ENCODE results near the gene PCSK6. TPM values are rescaled to one million over a fixed set of nuclear protein-coding genes. Genes with fewer than 3 reads are reported as not detected.

PCSK6 gene
- total and polyA plus RNA-seq, 7 experiments from 2014 or later, result 0.12 to 3.0 (median 0.70) TPM; not detected in 1

- CTCF ChIA-PET, result no interaction called here
- H3K9me3 ChIP-seq (ENCODE audit: control insufficient read depth in 2 of 3, low read length in 3 of 3), result no peaks in the 10 kb centered on the region
These were observed 52.3 kb downstream of the PCSK6 start for GRCh38 chr15:101437209-101437608.

GRCh38 chr15:101436526-101436925 is 53.0 kb downstream of the PCSK6 start:
- H3K4me3 ChIP-seq (ENCODE audit: low read length), result no peak overlapping the region
- ATAC-seq (no peak), DNase-seq (peak in 1 of 9 donors; percentile 6)
- peaks cover 0 to 2% (median 0%) of the 10 kb centered on the region in 11 donors for H3K9me3 Mint-ChIP-seq
- no peaks in the 10 kb centered on the region for H3K27me3 ChIP-seq (ENCODE audit: control insufficient read depth in 2 of 2, insufficient read depth in 2 of 2, low read length in 2 of 2)
- H3K9me3 ChIP-seq (ENCODE audit: control insufficient read depth in 2 of 3, low read length in 3 of 3), result no peaks in the 10 kb centered on the region
- no peaks in the 10 kb centered on the region for H3K36me3 Mint-ChIP-seq
- ChIA-PET POLR2A (no interaction called here), CTCF (no interaction called here)
- intact Hi-C loops (cut with micrococcal nuclease), result no loop called here
- H3K4me1 Mint-ChIP-seq, result peaks cover 0 to 5% (median 1%) of the 10 kb centered on the region in 7 donors
- no peak overlapping the region for H3K27ac Mint-ChIP-seq
- no peak overlapping the region for H3K27ac ChIP-seq (ENCODE audit: low read depth, low read length)
- H3K36me3 ChIP-seq (ENCODE audit: control insufficient read depth in 2 of 3, insufficient read depth in 3 of 3, low read length in 3 of 3), result no peaks in the 10 kb centered on the region
- H3K4me1 ChIP-seq (ENCODE audit: control insufficient read depth in 2 of 2, insufficient read depth in 2 of 2, low read length in 2 of 2), result no peaks in the 10 kb centered on the region
- H3K27me3 Mint-ChIP-seq, result peaks cover 3 to 31% (median 14%) of the 10 kb centered on the region in 5 donors
- no peak overlapping the region for H3K4me3 Mint-ChIP-seq

More at GRCh38 chr15:101437209-101437608, 52.3 kb downstream of the PCSK6 start:
- peak in 1 of 9 donors; percentile 8 for DNase-seq
- peaks cover 0 to 2% (median 0%) of the 10 kb centered on the region in 11 donors for H3K9me3 Mint-ChIP-seq
- no peaks in the 10 kb centered on the region for H3K36me3 ChIP-seq (ENCODE audit: control insufficient read depth in 2 of 3, insufficient read depth in 3 of 3, low read length in 3 of 3)
- no peak overlapping the region for H3K27ac ChIP-seq (ENCODE audit: low read depth, low read length)
- H3K4me1 Mint-ChIP-seq, result peaks cover 0 to 10% (median 3%) of the 10 kb centered on the region in 7 donors
- H3K27me3 Mint-ChIP-seq, result peaks cover 3 to 31% (median 18%) of the 10 kb centered on the region in 5 donors
- H3K36me3 Mint-ChIP-seq, result no peaks in the 10 kb centered on the region
- no peak overlapping the region for H3K4me3 Mint-ChIP-seq
- no peaks in the 10 kb centered on the region for H3K27me3 ChIP-seq (ENCODE audit: control insufficient read depth in 2 of 2, insufficient read depth in 2 of 2, low read length in 2 of 2)
- H3K4me1 ChIP-seq (ENCODE audit: control insufficient read depth in 2 of 2, insufficient read depth in 2 of 2, low read length in 2 of 2), result no peaks in the 10 kb centered on the region
- H3K4me3 ChIP-seq (ENCODE audit: low read length), result no peak overlapping the region
- H3K27ac Mint-ChIP-seq, result no peak overlapping the region
- ATAC-seq, result no peak
- intact Hi-C loops (cut with micrococcal nuclease), result no loop called here
- POLR2A ChIA-PET, result no interaction called here

GRCh38 chr15:101435761-101436160 is 53.7 kb downstream of the PCSK6 start:
- H3K27me3 ChIP-seq (ENCODE audit: control insufficient read depth in 2 of 2, insufficient read depth in 2 of 2, low read length in 2 of 2), result no peaks in the 10 kb centered on the region

GRCh38 chr15:101434032-101434920 is 55.2 kb downstream of the PCSK6 start:
- H3K4me1 ChIP-seq (ENCODE audit: control insufficient read depth in 2 of 2, insufficient read depth in 2 of 2, low read length in 2 of 2), result no peaks in the 10 kb centered on the region
- H3K27ac ChIP-seq (ENCODE audit: low read depth, low read length), result no peak overlapping the region
- H3K27me3 ChIP-seq (ENCODE audit: control insufficient read depth in 2 of 2, insufficient read depth in 2 of 2, low read length in 2 of 2), result no peaks in the 10 kb centered on the region
- H3K27ac Mint-ChIP-seq, result no peak overlapping the region
- peaks cover 0 to 35% (median 11%) of the 10 kb centered on the region in 5 donors for H3K27me3 Mint-ChIP-seq
- DNase-seq (peak in 1 of 9 donors; percentile 13), ATAC-seq (no peak)
- H3K4me3 ChIP-seq (ENCODE audit: low read length), result no peak overlapping the region
- CTCF ChIA-PET, result no interaction called here
- intact Hi-C loops (cut with micrococcal nuclease), result no loop called here
- no peaks in the 10 kb centered on the region for H3K36me3 ChIP-seq (ENCODE audit: control insufficient read depth in 2 of 3, insufficient read depth in 3 of 3, low read length in 3 of 3)
- peaks cover 0 to 2% (median 0%) of the 10 kb centered on the region in 11 donors for H3K9me3 Mint-ChIP-seq
- H3K9me3 ChIP-seq (ENCODE audit: control insufficient read depth in 2 of 3, low read length in 3 of 3), result no peaks in the 10 kb centered on the region
- no peaks in the 10 kb centered on the region for H3K36me3 Mint-ChIP-seq
- no peak overlapping the region for H3K4me3 Mint-ChIP-seq
- peaks cover 0 to 2% (median 0%) of the 10 kb centered on the region in 7 donors for H3K4me1 Mint-ChIP-seq
- POLR2A ChIA-PET, result no interaction called here

More at GRCh38 chr15:101435761-101436160, 53.7 kb downstream of the PCSK6 start:
- POLR2A ChIA-PET, result no interaction called here
- no peak overlapping the region for H3K4me3 Mint-ChIP-seq
- Histone ChIP-seq H3K9me3 (ENCODE audit: control insufficient read depth in 2 of 3, low read length in 3 of 3) (no peaks in the 10 kb centered on the region), H3K36me3 (ENCODE audit: control insufficient read depth in 2 of 3, insufficient read depth in 3 of 3, low read length in 3 of 3) (no peaks in the 10 kb centered on the region), H3K27ac (ENCODE audit: low read depth, low read length) (no peak overlapping the region), H3K4me1 (ENCODE audit: control insufficient read depth in 2 of 2, insufficient read depth in 2 of 2, low read length in 2 of 2) (no peaks in the 10 kb centered on the region), H3K4me3 (ENCODE audit: low read length) (no peak overlapping the region)
- intact Hi-C loops (cut with micrococcal nuclease), result no loop called here
- no peak overlapping the region for H3K27ac Mint-ChIP-seq
- peaks cover 0 to 2% (median 0%) of the 10 kb centered on the region in 7 donors for H3K4me1 Mint-ChIP-seq
- H3K36me3 Mint-ChIP-seq, result no peaks in the 10 kb centered on the region
- H3K27me3 Mint-ChIP-seq, result peaks cover 3 to 35% (median 13%) of the 10 kb centered on the region in 5 donors
- ATAC-seq, result no peak
- peaks cover 0 to 2% (median 0%) of the 10 kb centered on the region in 11 donors for H3K9me3 Mint-ChIP-seq
- CTCF ChIA-PET, result no interaction called here
- DNase-seq, result no peak

GRCh38 chr15:101433396-101433795 is 56.1 kb downstream of the PCSK6 start:
- no peaks in the 10 kb centered on the region for H3K9me3 ChIP-seq (ENCODE audit: control insufficient read depth in 2 of 3, low read length in 3 of 3)
- ChIA-PET POLR2A (no interaction called here), CTCF (no interaction called here)
- H3K27ac Mint-ChIP-seq, result no peak overlapping the region
- peak in 1 of 9 donors; percentile 15 for DNase-seq
- H3K36me3 ChIP-seq (ENCODE audit: control insufficient read depth in 2 of 3, insufficient read depth in 3 of 3, low read length in 3 of 3), result no peaks in the 10 kb centered on the region
- no peak overlapping the region for H3K27ac ChIP-seq (ENCODE audit: low read depth, low read length)
- peaks cover 0 to 30% (median 6%) of the 10 kb centered on the region in 5 donors for H3K27me3 Mint-ChIP-seq
- H3K4me1 Mint-ChIP-seq, result no peaks in the 10 kb centered on the region
- no peaks in the 10 kb centered on the region for H3K4me1 ChIP-seq (ENCODE audit: control insufficient read depth in 2 of 2, insufficient read depth in 2 of 2, low read length in 2 of 2)
- H3K4me3 ChIP-seq (ENCODE audit: low read length), result no peak overlapping the region
- intact Hi-C loops (cut with micrococcal nuclease), result no loop called here
- no peak overlapping the region for H3K4me3 Mint-ChIP-seq
- H3K27me3 ChIP-seq (ENCODE audit: control insufficient read depth in 2 of 2, insufficient read depth in 2 of 2, low read length in 2 of 2), result no peaks in the 10 kb centered on the region
- H3K36me3 Mint-ChIP-seq, result no peaks in the 10 kb centered on the region
- ATAC-seq, result no peak
- H3K9me3 Mint-ChIP-seq, result no peaks in the 10 kb centered on the region

- H3K27ac ChIP-seq (ENCODE audit: low read depth, low read length), result no peak overlapping the region
- no peaks in the 10 kb centered on the region for H3K9me3 ChIP-seq (ENCODE audit: control insufficient read depth in 2 of 3, low read length in 3 of 3)
- no peaks in the 10 kb centered on the region for H3K36me3 ChIP-seq (ENCODE audit: control insufficient read depth in 2 of 3, insufficient read depth in 3 of 3, low read length in 3 of 3)
- peaks cover 0 to 30% (median 5%) of the 10 kb centered on the region in 5 donors for H3K27me3 Mint-ChIP-seq
- H3K27me3 ChIP-seq (ENCODE audit: control insufficient read depth in 2 of 2, insufficient read depth in 2 of 2, low read length in 2 of 2), result no peaks in the 10 kb centered on the region
- H3K4me1 Mint-ChIP-seq, result no peaks in the 10 kb centered on the region
- intact Hi-C loops (cut with micrococcal nuclease), result no loop called here
- H3K4me3 ChIP-seq (ENCODE audit: low read length), result no peak overlapping the region
- H3K4me3 Mint-ChIP-seq, result no peak overlapping the region
- H3K4me1 ChIP-seq (ENCODE audit: control insufficient read depth in 2 of 2, insufficient read depth in 2 of 2, low read length in 2 of 2), result no peaks in the 10 kb centered on the region
- no peaks in the 10 kb centered on the region for H3K36me3 Mint-ChIP-seq
- no peak overlapping the region for H3K27ac Mint-ChIP-seq
- ChIA-PET CTCF (no interaction called here), POLR2A (no interaction called here)
- ATAC-seq (no peak), DNase-seq (no peak)
- H3K9me3 Mint-ChIP-seq, result no peaks in the 10 kb centered on the region
These were observed 56.5 kb downstream of the PCSK6 start for GRCh38 chr15:101432982-101433381.

- H3K27me3 ChIP-seq (ENCODE audit: control insufficient read depth in 2 of 2, insufficient read depth in 2 of 2, low read length in 2 of 2), result no peaks in the 10 kb centered on the region
- no peaks in the 10 kb centered on the region for H3K36me3 ChIP-seq (ENCODE audit: control insufficient read depth in 2 of 3, insufficient read depth in 3 of 3, low read length in 3 of 3)
- intact Hi-C loops (cut with micrococcal nuclease), result no loop called here
- no peak for ATAC-seq
- Mint-ChIP-seq H3K27ac (no peak overlapping the region), H3K36me3 (no peaks in the 10 kb centered on the region), H3K4me3 (no peak overlapping the region), H3K4me1 (no peaks in the 10 kb centered on the region), H3K27me3 (peaks cover 0 to 34% (median 3%) of the 10 kb centered on the region in 5 donors), H3K9me3 (no peaks in the 10 kb centered on the region)
- DNase-seq, result no peak
- no peak overlapping the region for H3K27ac ChIP-seq (ENCODE audit: low read depth, low read length)
- CTCF ChIA-PET, result no interaction called here
- H3K9me3 ChIP-seq (ENCODE audit: control insufficient read depth in 2 of 3, low read length in 3 of 3), result no peaks in the 10 kb centered on the region
- H3K4me1 ChIP-seq (ENCODE audit: control insufficient read depth in 2 of 2, insufficient read depth in 2 of 2, low read length in 2 of 2), result no peaks in the 10 kb centered on the region
- POLR2A ChIA-PET, result no interaction called here
- no peak overlapping the region for H3K4me3 ChIP-seq (ENCODE audit: low read length)
These were observed 57.8 kb downstream of the PCSK6 start for GRCh38 chr15:101431748-101432147.

All from naive thymus-derived CD4-positive, alpha-beta T cell (primary cell).